NB4 (cell line): ENCODE data around the gene ROBO1.

Source experiments
- CTCF ChIP-seq: IDR thresholded peaks from one replicate; pipeline ENCODE4 v1.5.1; 2012; ENCODE audit warnings: low read depth, low read length
- MAX ChIP-seq: IDR thresholded peaks from 2 replicates; pipeline ENCODE4 v1.6.1; 2011; ENCODE audit warnings: low read depth, low read length
- MYC ChIP-seq: IDR thresholded peaks from 2 replicates; pipeline ENCODE4 v1.6.1; 2011; ENCODE audit warnings: low read depth, low read length
- POLR2A ChIP-seq: IDR thresholded peaks from 2 replicates; pipeline ENCODE4 v1.6.1; 2011; ENCODE audit warnings: mild to moderate bottlenecking; ENCODE audit not compliant: insufficient read length; ENCODE audit errors: extremely low read depth

DNA sequence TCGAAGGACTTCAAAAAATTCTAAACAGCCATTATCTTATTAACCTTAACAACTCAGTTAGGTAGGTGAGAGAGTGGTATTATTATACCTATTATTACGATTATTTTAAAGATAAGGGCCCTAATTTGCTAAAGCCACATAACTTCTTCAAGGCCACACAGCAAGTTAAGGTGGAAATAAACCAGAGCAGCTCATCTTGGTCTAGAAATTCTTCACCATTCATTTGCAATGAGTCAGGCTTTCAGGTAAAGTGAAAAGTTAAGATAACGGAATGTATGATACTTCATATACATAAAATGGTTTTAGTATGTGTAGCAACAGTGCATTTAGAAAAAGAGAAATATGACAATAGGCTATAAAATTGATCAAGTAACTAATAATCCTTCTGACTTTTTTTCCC, 920.2 kb downstream of the ROBO1 start:
- TF ChIP-seq CTCF: no peak
- no peak for TF ChIP-seq POLR2A
- TF ChIP-seq MAX: no peak
- TF ChIP-seq MYC: no peak
